GM13976 (cell line): ENCODE results near the gene IFT172.
"Not testable (repeated sequence)": the region's sequence is repeated elsewhere in the genome, so short reads cannot be mapped to it uniquely, and the experiment has no call there.

Experiments
- DNase-seq: peaks from one replicate; pipeline ENCODE4 v3.0.0; 2012; ENCODE audit warnings: low spot score
- in situ Hi-C: fragments of 300-500 bp; cut with MboI; formaldehyde crosslinking; loops from one replicate; pipeline ENCODE4 v1.12.0; 2022; ENCODE audit warnings: low sequenced_read_pairs, mixed read lengths, inconsistent platforms; ENCODE audit not compliant: unreplicated experiment
- TF ChIP-seq, protein P1 (sequence below): IDR thresholded peaks from 2 replicates; pipeline ENCODE4 v1.5.1; 2012; ENCODE audit warnings: borderline replicate concordance, mild to moderate bottlenecking; ENCODE audit not compliant: insufficient read depth; ENCODE audit errors: extremely low read depth, missing control alignments, control extremely low read depth

The IFT172 gene, protein sequence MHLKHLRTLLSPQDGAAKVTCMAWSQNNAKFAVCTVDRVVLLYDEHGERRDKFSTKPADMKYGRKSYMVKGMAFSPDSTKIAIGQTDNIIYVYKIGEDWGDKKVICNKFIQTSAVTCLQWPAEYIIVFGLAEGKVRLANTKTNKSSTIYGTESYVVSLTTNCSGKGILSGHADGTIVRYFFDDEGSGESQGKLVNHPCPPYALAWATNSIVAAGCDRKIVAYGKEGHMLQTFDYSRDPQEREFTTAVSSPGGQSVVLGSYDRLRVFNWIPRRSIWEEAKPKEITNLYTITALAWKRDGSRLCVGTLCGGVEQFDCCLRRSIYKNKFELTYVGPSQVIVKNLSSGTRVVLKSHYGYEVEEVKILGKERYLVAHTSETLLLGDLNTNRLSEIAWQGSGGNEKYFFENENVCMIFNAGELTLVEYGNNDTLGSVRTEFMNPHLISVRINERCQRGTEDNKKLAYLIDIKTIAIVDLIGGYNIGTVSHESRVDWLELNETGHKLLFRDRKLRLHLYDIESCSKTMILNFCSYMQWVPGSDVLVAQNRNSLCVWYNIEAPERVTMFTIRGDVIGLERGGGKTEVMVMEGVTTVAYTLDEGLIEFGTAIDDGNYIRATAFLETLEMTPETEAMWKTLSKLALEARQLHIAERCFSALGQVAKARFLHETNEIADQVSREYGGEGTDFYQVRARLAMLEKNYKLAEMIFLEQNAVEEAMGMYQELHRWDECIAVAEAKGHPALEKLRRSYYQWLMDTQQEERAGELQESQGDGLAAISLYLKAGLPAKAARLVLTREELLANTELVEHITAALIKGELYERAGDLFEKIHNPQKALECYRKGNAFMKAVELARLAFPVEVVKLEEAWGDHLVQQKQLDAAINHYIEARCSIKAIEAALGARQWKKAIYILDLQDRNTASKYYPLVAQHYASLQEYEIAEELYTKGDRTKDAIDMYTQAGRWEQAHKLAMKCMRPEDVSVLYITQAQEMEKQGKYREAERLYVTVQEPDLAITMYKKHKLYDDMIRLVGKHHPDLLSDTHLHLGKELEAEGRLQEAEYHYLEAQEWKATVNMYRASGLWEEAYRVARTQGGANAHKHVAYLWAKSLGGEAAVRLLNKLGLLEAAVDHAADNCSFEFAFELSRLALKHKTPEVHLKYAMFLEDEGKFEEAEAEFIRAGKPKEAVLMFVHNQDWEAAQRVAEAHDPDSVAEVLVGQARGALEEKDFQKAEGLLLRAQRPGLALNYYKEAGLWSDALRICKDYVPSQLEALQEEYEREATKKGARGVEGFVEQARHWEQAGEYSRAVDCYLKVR (N-terminal part only)

DNA sequence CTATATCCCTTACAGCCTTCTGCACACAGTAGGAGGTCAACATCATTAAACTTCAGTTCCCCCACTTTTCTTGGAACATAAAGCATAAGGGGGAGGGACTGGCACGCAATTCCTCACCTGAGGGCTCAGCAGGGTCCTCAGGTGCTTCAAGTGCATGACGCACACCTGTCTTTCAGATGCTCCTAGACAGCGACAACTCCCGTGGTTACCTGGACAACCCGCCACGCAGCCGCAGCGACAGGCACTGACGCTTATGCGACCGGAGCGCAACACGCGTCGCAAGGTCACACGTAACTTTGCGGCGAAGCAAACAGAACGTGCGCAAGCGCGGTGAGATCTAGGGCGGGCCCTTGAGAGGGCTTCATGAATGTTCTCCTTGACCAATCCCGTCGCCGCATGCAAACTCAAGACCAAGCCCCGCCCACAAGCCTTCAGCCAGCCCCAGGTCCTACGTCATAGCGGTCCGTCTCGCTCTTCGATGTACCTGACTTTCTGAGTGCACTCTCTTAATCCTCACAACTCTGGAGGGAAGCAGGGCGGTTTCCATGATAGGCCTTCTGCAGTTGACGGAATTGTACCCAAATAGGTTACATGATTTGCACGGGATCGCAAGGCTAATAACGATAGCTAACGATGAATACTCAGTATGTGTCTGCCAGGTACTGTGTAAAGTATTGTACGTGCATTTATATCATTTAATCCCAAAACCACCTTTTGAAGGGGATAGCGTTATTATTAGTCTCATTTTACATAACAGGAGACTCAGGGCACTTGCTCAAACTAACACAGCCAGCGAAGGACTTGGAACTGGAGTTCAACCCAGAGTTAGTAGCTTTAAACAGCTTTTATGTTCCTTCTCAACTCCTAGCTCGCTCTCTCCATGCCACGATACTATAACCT is at the start of gene IFT172:
TSS of gene IFT172 (minus strand) at position 246 of the 900 bp plus-strand sequence. CDS start at position 156, 90 bp downstream.
- peak; percentile 95 for DNase-seq
- in situ Hi-C loops, result no loop called here
- TF ChIP-seq, protein P1, sequence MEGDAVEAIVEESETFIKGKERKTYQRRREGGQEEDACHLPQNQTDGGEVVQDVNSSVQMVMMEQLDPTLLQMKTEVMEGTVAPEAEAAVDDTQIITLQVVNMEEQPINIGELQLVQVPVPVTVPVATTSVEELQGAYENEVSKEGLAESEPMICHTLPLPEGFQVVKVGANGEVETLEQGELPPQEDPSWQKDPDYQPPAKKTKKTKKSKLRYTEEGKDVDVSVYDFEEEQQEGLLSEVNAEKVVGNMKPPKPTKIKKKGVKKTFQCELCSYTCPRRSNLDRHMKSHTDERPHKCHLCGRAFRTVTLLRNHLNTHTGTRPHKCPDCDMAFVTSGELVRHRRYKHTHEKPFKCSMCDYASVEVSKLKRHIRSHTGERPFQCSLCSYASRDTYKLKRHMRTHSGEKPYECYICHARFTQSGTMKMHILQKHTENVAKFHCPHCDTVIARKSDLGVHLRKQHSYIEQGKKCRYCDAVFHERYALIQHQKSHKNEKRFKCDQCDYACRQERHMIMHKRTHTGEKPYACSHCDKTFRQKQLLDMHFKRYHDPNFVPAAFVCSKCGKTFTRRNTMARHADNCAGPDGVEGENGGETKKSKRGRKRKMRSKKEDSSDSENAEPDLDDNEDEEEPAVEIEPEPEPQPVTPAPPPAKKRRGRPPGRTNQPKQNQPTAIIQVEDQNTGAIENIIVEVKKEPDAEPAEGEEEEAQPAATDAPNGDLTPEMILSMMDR, result no peak

DNA sequence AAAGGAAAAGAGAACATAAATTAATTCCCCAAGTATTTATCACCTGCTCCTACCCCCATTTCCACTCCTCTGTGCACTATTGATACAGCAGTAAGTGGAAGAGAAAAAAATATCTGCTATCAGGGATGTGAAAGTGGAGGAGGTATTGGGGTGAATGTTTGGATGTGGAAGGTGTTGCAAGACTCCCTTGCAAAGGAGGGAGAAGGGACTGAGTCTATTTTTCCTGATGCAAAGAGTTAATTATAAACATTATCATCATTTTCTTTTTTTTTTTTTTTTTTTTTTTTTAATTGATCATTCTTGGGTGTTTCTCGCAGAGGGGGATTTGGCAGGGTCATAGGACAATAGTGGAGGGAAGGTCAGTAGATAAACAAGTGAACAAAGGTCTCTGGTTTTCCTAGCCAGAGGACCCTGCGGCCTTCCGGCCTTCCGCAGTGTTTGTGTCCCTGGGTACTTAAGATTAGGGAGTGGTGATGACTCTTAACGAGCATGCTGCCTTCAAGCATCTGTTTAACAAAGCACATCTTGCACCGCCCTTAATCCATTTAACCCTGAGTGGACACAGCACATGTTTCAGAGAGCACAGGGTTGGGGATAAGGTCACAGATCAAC is 49.4 kb upstream of the IFT172 start:
- DNase-seq, in situ Hi-C loops: not testable (repeated sequence)

DNA sequence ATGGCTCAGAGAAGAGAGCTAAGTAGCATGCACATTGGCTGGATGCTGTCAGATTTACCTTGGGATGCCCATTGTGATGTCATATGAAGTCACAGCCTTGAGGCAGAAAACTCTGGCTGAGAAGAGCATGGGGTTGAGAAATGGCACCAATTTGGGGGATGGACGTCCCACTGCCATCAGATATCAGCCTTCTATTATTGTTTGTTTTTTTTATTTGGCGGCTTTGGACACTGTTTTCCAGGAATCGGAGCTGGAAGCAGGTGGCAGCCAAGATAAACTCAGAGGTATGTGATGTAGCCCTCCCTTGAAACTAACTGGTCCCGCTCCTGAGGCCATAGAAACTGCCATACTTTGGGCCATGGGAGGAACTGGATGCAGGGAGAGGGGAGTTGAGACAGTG is 47.7 kb upstream of the IFT172 start:
- no peak for DNase-seq
- TF ChIP-seq, protein P1, result no peak
- in situ Hi-C loops, result no loop called here

DNA sequence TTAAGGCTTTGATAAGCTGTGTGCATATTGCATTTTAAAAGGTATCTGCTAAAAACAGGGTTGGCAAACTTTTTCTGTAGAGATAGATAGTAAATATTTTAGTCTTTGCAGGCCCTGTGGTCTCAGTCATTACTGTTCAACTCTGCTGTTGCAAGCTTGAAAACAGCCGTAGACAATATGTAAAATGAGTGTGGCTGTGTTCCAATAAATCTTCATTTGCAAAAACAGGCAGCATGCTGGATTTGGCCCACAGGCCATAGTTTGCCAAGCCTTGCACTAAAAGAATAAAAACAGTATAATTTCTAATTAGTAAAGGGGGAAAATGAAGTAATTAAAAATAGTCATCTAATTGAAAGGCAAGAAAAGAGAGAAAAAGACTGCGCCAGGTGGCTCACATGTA is 42.4 kb upstream of the IFT172 start:
- DNase-seq, result no peak
- TF ChIP-seq, protein P1, result no peak
- in situ Hi-C loops, result no loop called here

DNA sequence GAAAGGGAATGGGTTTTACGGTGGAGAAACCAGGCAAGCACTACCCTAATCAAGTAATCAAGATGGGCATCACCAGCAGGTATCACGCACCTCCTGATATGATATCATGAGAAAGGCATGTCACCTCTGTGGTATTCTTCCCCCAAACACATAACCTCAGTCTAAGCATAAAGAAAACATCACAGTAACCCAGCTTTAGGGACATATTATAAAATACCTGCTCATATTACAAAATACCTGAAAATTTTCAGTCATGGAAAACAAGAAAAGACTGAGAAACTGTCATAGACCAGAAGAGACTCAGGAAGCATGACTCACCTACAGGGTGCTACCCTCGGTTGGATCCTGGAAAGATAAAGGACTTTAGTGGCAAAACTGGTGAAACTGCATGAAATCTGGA is 37.6 kb upstream of the IFT172 start:
- in situ Hi-C loops, result no loop called here
- TF ChIP-seq, protein P1, result no peak
- no peak for DNase-seq

DNA sequence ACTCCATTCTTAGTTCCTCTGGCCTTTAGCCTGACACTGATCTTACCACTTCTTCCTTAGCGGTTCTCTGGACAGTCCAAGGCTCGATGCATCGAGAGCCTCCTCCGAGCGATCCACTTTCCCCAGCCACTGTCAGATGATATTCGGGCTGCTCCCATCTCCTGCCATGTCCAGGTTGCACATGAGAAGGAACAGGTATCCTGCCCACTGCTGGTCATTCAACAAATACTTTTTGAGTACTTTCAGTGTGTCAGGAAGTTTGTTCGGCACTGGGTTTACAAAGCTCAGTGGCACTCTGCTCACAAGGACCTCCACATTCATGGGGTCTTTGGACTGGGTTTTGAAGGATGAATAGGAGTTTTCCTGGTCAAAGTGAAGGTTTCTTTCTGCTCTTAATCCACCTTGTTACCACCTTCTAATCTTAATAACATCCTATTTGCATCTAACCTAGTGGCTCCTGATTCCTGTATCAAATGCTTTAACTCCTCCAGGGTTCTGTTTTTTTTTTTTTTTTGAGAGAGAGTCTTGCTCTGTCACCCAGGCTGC is 32.9 kb upstream of the IFT172 start:
- no peak for DNase-seq
- in situ Hi-C loops, result no loop called here

More for the DNA sequence above, 32.9 kb upstream of the IFT172 start:
- TF ChIP-seq, protein P1, result no peak
